HG02885 (cell line): Measurements from ENCODE around the gene NME3.

Experiments used
- ATAC-seq: cut with Tn5 transposase; IDR thresholded peaks from one replicate; pipeline ENCODE4 v1.9.1; 2021; ENCODE audit warnings: mild to moderate bottlenecking; ENCODE audit not compliant: unreplicated experiment, poor library complexity

The NME3 gene

DNA sequence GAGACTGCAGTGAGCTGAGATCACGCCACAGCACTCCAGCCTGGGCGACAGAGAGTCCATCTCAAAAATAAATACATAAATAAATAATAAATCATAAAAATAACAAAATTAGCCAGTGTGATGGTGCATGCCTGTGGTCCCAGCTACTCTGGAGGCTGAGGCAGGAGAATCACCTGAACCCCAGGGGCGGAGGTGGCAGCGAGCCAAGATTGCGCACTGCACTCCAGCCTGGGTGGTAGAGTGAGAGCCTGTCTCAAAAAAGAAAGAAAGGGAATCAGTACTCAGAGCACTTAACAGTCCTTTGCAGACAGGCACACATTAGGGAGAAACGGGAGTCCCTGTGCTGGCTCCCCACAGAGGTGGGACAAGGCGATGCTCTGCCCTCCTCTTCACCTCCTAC, 40.3 kb downstream of the NME3 start:
- no peak for ATAC-seq

DNA sequence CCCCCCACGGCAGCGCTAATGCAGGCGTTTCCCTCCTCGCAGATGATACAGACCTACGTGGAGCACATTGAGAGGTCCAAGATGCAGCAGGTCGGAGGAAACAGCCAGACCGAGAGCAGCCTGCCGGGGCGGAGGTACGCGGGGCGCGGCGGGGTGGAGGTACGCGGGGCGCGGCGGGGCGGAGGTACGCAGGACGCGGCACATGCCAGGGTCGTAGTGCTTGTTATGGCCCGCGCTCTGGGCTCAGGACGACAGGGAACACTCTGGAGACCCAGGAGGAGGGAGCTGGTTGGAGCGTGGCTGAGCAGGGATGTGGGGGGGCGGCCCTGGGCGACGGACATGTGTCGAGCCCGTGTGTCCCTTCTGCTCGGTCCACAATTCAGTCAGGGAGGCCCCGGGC, 41.9 kb downstream of the NME3 start:
- no peak for ATAC-seq

DNA sequence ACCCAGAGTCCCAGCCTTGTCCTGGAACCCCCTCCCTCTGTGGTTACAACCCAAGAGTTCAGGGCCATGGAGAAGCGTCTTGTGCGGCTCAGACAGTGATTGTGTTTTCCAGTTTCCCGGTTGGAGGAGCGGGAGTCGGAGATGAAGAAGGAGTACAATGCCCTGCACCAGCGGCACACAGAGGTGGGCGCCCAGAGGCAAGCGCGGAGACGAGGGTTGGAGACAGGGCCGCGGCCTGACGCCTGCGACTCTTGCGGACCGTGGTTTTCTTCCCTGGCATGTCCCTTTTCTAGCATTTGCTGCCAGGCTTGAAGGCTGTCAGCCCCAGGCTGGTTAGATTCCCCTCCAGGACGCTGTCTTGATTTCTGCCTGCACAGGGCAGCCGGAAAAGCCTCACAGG, 42.3 kb downstream of the NME3 start:
- ATAC-seq = no peak

DNA sequence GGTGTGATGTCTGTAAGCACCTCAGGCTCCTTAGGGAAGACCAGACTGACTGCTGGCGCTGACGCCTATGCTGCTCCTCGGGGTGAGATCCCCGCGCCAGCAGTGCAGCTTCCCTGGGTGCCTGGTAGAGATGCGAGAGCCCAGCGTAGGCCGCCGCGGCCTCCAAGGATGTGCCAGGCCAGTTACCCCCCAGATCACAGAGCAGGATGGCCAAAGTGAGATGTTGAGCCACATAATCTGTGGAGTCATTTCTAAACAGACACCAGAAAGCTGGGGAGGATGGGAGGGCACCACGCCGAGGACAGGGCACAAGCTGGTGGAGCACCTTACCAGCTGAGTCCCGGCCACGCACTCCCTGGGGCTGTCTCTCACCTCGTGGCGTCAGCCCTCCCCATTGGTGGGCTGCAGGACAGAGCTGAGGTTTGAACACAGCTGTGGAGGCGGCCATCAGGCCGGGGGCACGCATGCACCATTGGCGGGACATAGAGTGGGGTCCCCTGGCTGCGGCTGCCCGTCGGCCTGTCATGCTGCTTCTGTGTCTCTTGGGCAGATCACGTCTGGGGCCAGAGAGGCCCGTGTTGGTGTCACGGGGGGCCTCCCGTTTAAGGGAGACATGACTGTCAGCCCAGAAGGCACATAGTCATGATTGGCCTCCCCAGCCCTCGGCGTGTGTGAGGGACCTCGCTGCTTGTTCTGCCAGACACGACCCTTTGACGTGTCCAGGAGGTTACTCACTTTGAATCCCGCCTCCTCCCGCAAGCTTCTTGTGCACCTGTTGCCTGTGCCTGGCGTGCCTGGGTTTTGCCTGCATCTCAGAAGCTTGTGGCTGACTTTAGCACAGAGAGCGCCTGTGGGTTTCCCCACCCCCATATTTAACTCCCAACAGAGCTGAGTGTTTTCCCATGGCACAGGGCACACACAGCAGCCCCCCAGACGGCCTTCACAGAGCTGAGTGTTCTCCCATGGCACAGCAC, 43.4 kb downstream of the NME3 start:
- ATAC-seq = no peak

DNA sequence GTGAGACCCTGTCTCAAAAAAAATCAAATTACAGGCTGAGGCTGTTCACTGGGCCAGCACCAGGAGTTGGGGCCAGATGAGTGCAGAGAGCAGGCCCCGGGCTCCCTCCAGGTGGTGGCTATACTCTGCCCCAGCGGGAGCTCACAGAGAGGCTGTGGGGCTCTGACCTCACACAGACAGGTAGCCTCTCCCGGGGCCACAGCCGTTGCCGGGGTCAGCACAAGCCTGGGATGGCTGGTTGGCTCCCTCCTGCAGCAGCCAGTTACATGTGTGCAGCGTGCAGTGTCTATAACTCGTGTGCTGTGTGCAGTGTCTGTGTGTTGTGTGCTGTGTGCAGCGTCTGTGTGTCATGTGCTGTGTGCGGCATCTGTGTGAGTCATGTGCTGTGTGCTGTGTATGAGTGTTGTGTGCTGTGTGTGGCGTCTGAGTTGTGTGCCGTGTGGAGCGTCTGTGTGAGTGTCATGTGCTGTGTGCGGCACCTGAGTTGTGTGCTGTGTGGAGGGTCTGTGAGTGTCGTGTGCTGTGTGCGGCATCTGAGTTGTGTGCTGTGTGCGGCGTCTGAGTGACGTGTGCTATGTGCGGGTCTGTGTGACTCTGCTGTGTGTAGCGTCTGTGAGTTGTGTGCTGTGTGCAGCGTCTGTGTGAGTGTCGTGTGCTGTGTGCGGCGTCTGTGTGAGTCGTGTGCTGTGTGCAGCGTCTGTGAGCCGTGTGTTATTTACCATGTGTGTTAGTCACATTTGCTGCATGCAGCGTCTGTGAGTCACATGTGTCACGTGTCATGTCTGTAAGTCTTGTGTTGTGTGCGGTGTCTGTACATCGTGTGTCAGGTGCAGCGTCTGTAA, 44.5 kb downstream of the NME3 start:
- ATAC-seq = no peak

DNA sequence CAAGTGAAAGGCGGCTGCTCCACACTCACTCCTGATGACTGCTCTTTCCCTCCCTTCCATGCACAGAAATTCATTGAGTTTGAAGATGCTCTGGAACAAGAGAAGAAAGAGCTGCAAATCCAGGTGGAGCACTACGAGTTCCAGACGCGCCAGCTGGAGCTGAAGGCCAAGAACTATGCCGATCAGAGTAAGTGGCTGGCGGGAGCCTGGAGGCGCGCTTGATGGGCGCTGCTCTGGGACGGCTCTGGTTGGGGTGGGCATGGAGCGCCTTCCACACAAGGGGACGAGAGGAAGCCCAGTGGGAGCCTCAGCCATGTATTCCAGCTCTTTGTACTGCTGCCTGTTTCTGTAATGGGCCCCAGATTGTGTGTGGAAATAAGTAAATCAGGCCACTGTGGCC, 46.9 kb downstream of the NME3 start:
- ATAC-seq = no peak

DNA sequence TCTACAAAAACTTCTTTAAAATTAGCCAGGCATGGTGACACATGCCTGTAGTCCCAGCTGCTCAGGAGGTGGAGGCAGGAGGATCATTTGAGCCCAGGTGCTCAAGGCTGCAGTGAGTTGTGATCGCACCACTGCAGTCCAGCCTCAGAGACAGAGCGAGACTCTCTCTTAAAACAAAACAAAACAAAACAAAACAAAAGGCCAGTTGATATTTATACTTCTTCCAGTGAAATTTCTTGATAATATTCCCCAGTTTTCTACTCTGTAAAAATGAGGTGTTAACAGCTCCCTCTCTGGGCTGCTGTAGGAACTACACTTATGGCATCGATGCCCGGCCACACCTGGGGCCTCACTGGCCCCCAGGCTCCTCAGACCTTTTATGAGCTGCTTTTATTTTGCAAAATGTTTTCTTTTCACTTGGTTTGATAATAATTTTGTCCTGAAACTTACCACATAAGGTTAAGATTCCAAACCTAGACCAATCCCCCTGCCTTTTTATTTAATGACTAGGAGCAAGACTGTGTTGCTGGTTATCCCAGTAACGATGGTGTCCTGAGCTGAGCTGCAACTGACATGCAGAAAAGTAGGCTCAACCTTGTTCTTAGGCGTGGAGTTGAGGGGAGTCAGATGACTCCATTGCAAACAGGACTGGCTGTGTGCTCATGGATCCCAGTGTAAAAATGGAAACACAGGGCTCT, 47.7 kb downstream of the NME3 start:
- ATAC-seq = no peak

DNA sequence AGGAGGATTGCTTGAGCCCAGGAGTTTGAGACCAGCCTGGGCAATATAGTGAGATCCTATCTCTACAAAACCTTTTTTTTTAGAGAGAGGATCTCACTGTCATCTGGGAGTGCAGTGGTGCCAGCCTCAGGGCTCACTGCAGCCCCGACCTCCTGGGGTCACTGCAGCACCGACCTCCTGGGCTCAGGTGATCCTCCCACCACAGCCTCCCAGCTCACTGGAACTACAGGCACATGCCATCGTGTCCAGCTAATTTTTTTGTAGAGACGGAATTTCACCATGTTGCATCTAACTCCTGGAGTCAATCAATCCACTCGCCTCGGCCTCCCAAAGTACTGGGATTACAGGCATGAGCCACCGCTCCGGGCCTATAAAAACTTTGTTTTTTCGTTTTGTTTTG, 50.0 kb downstream of the NME3 start:
- no peak for ATAC-seq
